Endothelial cell (in vitro differentiated cells): ENCODE results near the gene TRPM1. TPM values are rescaled to one million over a fixed set of nuclear protein-coding genes. Genes with fewer than 3 reads are reported as not detected.

Source experiments
- DNase-seq: peaks from one replicate; pipeline ENCODE4 v3.0.0; 2021; ENCODE audit warnings: low spot score
- H3K27ac Mint-ChIP-seq: one replicate; pipeline ENCODE4 v1.8.0; 2021; ENCODE audit warnings: mixed read lengths, inconsistent platforms; ENCODE audit not compliant: unreplicated experiment
- H3K27me3 Mint-ChIP-seq: one replicate; pipeline ENCODE4 v1.8.0; 2021; ENCODE audit warnings: mild to moderate bottlenecking, moderate library complexity, mixed read lengths, inconsistent platforms; ENCODE audit not compliant: unreplicated experiment
- H3K36me3 Mint-ChIP-seq: one replicate; pipeline ENCODE4 v1.8.0; 2021; ENCODE audit warnings: mild to moderate bottlenecking, low read depth, mixed read lengths, inconsistent platforms; ENCODE audit not compliant: unreplicated experiment
- H3K4me1 Mint-ChIP-seq: one replicate; pipeline ENCODE4 v1.8.0; 2021; ENCODE audit warnings: mild to moderate bottlenecking, mixed read lengths, inconsistent platforms; ENCODE audit not compliant: unreplicated experiment
- H3K4me3 Mint-ChIP-seq: one replicate; pipeline ENCODE4 v1.8.0; 2021; ENCODE audit warnings: mild to moderate bottlenecking, mixed read lengths, inconsistent platforms; ENCODE audit not compliant: unreplicated experiment
- H3K9me3 Mint-ChIP-seq: one replicate; pipeline ENCODE4 v1.8.0; 2021; ENCODE audit warnings: mixed read lengths, inconsistent platforms; ENCODE audit not compliant: unreplicated experiment
- CTCF ChIP-seq: fragments of 200-600 bp; sonication (generic); IDR thresholded peaks from one replicate; pipeline ENCODE4 v1.5.0; 2021; ENCODE audit warnings: antibody characterized with exemption; ENCODE audit not compliant: unreplicated experiment
- total RNA-seq: library from RNA; stranded (reverse); fragmentation: NEBNext Ultra II Directional; extraction: Animal tissue kit (Norgen Biotek cat#: 25700); gene quantifications from one replicate; pipeline ENCODE4 v1.2.1, GENCODE V29; 2021; ENCODE audit not compliant: unreplicated experiment

The TRPM1 gene
- total RNA-seq, 1 donor from 2014 or later, result not detected

- Mint-ChIP-seq H3K27ac (no peak overlapping the region), H3K36me3 (no peaks in the 10 kb centered on the region), H3K4me1 (no peaks in the 10 kb centered on the region), H3K27me3 (no peaks in the 10 kb centered on the region), H3K9me3 (no peaks in the 10 kb centered on the region), H3K4me3 (no peak overlapping the region)
- no peak for TF ChIP-seq CTCF
- no peak for DNase-seq
These were observed 5.2 kb upstream of the TRPM1 start for GRCh38 chr15:31106495-31107300.

GRCh38 chr15:31104003-31104402 is 2.5 kb upstream of the TRPM1 start:
- no peak for TF ChIP-seq CTCF
- H3K4me3 Mint-ChIP-seq, result no peak overlapping the region
- H3K9me3 Mint-ChIP-seq, result no peaks in the 10 kb centered on the region
- H3K4me1 Mint-ChIP-seq, result no peaks in the 10 kb centered on the region
- H3K27ac Mint-ChIP-seq, result no peak overlapping the region
- peaks cover 2% of the 10 kb centered on the region for H3K27me3 Mint-ChIP-seq
- H3K36me3 Mint-ChIP-seq, result no peaks in the 10 kb centered on the region
- DNase-seq, result no peak

- Mint-ChIP-seq H3K27me3 (peaks cover 2% of the 10 kb centered on the region), H3K9me3 (no peaks in the 10 kb centered on the region), H3K27ac (no peak overlapping the region), H3K4me1 (no peaks in the 10 kb centered on the region), H3K4me3 (no peak overlapping the region), H3K36me3 (no peaks in the 10 kb centered on the region)
- TF ChIP-seq CTCF, result no peak
- no peak for DNase-seq
These were observed 1.1 kb upstream of the TRPM1 start for GRCh38 chr15:31102374-31103342.

- no peak for TF ChIP-seq CTCF
- no peaks in the 10 kb centered on the region for H3K4me1 Mint-ChIP-seq
- no peaks in the 10 kb centered on the region for H3K36me3 Mint-ChIP-seq
- no peaks in the 10 kb centered on the region for H3K9me3 Mint-ChIP-seq
- no peak overlapping the region for H3K27ac Mint-ChIP-seq
- peaks cover 2% of the 10 kb centered on the region for H3K27me3 Mint-ChIP-seq
- no peak overlapping the region for H3K4me3 Mint-ChIP-seq
- no peak for DNase-seq
These were observed 455 bp upstream of the TRPM1 start for GRCh38 chr15:31102039-31102321.

- H3K4me1 Mint-ChIP-seq, result no peaks in the 10 kb centered on the region
- no peak for DNase-seq
- H3K36me3 Mint-ChIP-seq, result no peaks in the 10 kb centered on the region
- no peak overlapping the region for H3K4me3 Mint-ChIP-seq
- H3K9me3 Mint-ChIP-seq, result no peaks in the 10 kb centered on the region
- TF ChIP-seq CTCF, result no peak
- peaks cover 2% of the 10 kb centered on the region for H3K27me3 Mint-ChIP-seq
- H3K27ac Mint-ChIP-seq, result no peak overlapping the region
These were observed 787 bp downstream of the TRPM1 start for GRCh38 chr15:31100738-31101137.
